IMR-90 (cell line): ENCODE data around the gene CHRM4. TPM values are rescaled to one million over a fixed set of nuclear protein-coding genes. Genes with fewer than 3 reads are reported as not detected.
A peak's percentile ranks its signal among the peaks of the same experiment; 100 is the strongest.

Experiments used
- ATAC-seq: fragments of 200-7000 bp; cut with Tn5 transposase; 2 replicates; pipeline ENCODE4 v1.9.1; 2020; ENCODE audit warnings: low read depth, mild to moderate bottlenecking, moderate library complexity
- BruUV-seq: library from RNA; stranded (reverse); fragments of 400-500 nt; replicated peaks from 2 replicates; lab custom pipeline; 2021; lab: Mats Ljungman, UMichigan
- CTCF ChIA-PET: fragments of 300-600 bp; formaldehyde crosslinking; extraction: SDS; loops from one replicate; lab custom pipeline; 2021; ENCODE audit warnings: antibody characterized with exemption; lab: Yijun Ruan, JAX
- POLR2A ChIA-PET: fragments of 300-600 bp; sonication (Branson Sonifier 250); formaldehyde crosslinking; loops from one replicate; lab custom pipeline; 2022; ENCODE audit warnings: antibody characterized with exemption; ENCODE audit not compliant: unreplicated experiment; lab: Charles Lee
- DNase-seq: peaks from one replicate; pipeline ENCODE4 v3.0.0; 2013
- H2AFZ ChIP-seq: replicated peaks from 2 replicates; pipeline ENCODE3; 2013; ENCODE audit warnings: low read length, mild to moderate bottlenecking; ENCODE audit not compliant: poor library complexity
- H2AK5ac ChIP-seq: 2 replicates; pipeline ENCODE4 v1.6.1; 2013; ENCODE audit warnings: low read depth, low read length, inconsistent platforms
- H2AK9ac ChIP-seq: replicated peaks from 2 replicates; pipeline ENCODE3; 2013; ENCODE audit warnings: mild to moderate bottlenecking, low read depth, low read length, moderate library complexity; ENCODE audit not compliant: poor library complexity
- H2BK120ac ChIP-seq: 2 replicates; pipeline ENCODE4 v1.6.1; 2013; ENCODE audit warnings: low read depth, low read length, inconsistent platforms
- H2BK15ac ChIP-seq: 3 replicates; pipeline ENCODE4 v1.6.1; 2013; ENCODE audit warnings: low read depth, low read length, inconsistent platforms
- H2BK20ac ChIP-seq: 2 replicates; pipeline ENCODE4 v1.6.1; 2013; ENCODE audit warnings: low read depth, mild to moderate bottlenecking, inconsistent platforms, low read length, moderate library complexity
- H2BK5ac ChIP-seq: 2 replicates; pipeline ENCODE4 v1.6.1; 2013; ENCODE audit warnings: mild to moderate bottlenecking, low read depth, low read length, inconsistent platforms; ENCODE audit not compliant: poor library complexity, severe bottlenecking
- H3K14ac ChIP-seq: replicated peaks from 2 replicates; pipeline ENCODE4 v1.6.1; 2013; ENCODE audit warnings: low read depth, low read length, inconsistent platforms
- H3K18ac ChIP-seq: 2 replicates; pipeline ENCODE4 v1.6.1; 2013; ENCODE audit warnings: low read depth, low read length, control low read depth
- H3K23ac ChIP-seq: 2 replicates; pipeline ENCODE4 v1.6.1; 2013; ENCODE audit warnings: low read depth, low read length, inconsistent platforms
- H3K27ac ChIP-seq: 2 replicates; pipeline ENCODE4 v1.5.1; 2013; ENCODE audit warnings: mild to moderate bottlenecking, control low read depth, low read length; ENCODE audit not compliant: insufficient read depth
- H3K27me3 ChIP-seq: 2 replicates; pipeline ENCODE4 v1.6.1; 2013; ENCODE audit warnings: low read length; ENCODE audit not compliant: control insufficient read depth, insufficient read depth
- H3K36me3 ChIP-seq: 2 replicates; pipeline ENCODE4 v1.6.1; 2013; ENCODE audit warnings: low read length, mixed read lengths; ENCODE audit not compliant: control insufficient read depth, insufficient read depth
- H3K4ac ChIP-seq: 2 replicates; pipeline ENCODE4 v1.6.1; 2013; ENCODE audit warnings: low read depth, low read length, inconsistent platforms
- H3K4me1 ChIP-seq: 2 replicates; pipeline ENCODE4 v1.6.1; 2013; ENCODE audit warnings: low read length, mixed read lengths; ENCODE audit not compliant: control insufficient read depth, insufficient read depth
- H3K4me2 ChIP-seq: 2 replicates; pipeline ENCODE4 v1.6.1; 2013; ENCODE audit warnings: low read depth, mild to moderate bottlenecking, control low read depth, low read length, moderate library complexity
- H3K4me3 ChIP-seq: 2 replicates; pipeline ENCODE4 v1.5.1; 2013; ENCODE audit warnings: low read depth, mild to moderate bottlenecking, control low read depth, low read length, moderate library complexity; ENCODE audit not compliant: insufficient read depth
- H3K56ac ChIP-seq: 2 replicates; pipeline ENCODE4 v1.6.1; 2013; ENCODE audit warnings: low read length, inconsistent platforms; ENCODE audit not compliant: insufficient read depth; ENCODE audit errors: extremely low read depth
- H3K79me1 ChIP-seq, 2 experiments: 2 replicates each; pipeline ENCODE4 v1.6.1; 2013; ENCODE audit warnings: low read length in 2 of 2, inconsistent platforms in 1 of 2, low read depth in 1 of 2
- H3K9ac ChIP-seq: 2 replicates; pipeline ENCODE4 v1.6.1; 2013; ENCODE audit warnings: low read depth, low read length, control low read depth
- H3K9me1 ChIP-seq: 2 replicates; pipeline ENCODE4 v1.6.1; 2013; ENCODE audit warnings: low read length, inconsistent platforms; ENCODE audit not compliant: insufficient read depth
- H3K9me3 ChIP-seq: 2 replicates; pipeline ENCODE4 v1.6.1; 2013; ENCODE audit warnings: low read length; ENCODE audit not compliant: control insufficient read depth, insufficient read depth
- H4K20me1 ChIP-seq: 2 replicates; pipeline ENCODE4 v1.6.1; 2013; ENCODE audit warnings: low read length, inconsistent platforms; ENCODE audit not compliant: insufficient read depth
- H4K5ac ChIP-seq: 2 replicates; pipeline ENCODE4 v1.6.1; 2013; ENCODE audit warnings: mild to moderate bottlenecking, low read depth, low read length, control low read depth
- H4K8ac ChIP-seq, 2 experiments: 2 replicates each; pipeline ENCODE4 v1.6.1; 2013; ENCODE audit warnings: low read depth in 2 of 2, low read length in 2 of 2, control low read depth in 1 of 2, inconsistent platforms in 1 of 2
- H4K91ac ChIP-seq: 2 replicates; pipeline ENCODE4 v1.6.1; 2013; ENCODE audit warnings: low read depth, low read length, inconsistent platforms; ENCODE audit not compliant: insufficient read depth
- BHLHE40 ChIP-seq: fragments of 150-350 bp; IDR thresholded peaks from 2 replicates; pipeline ENCODE4 v1.6.1; 2016; ENCODE audit warnings: mild to moderate bottlenecking, low read depth, low read length
- CHD1 ChIP-seq: IDR thresholded peaks from 2 replicates; pipeline ENCODE4 v1.6.1; 2012; ENCODE audit warnings: low read depth, low read length, improper control_type of control experiment
- FOS ChIP-seq: fragments of 150-350 bp; IDR thresholded peaks from 2 replicates; pipeline ENCODE4 v1.6.1; 2016; ENCODE audit warnings: low read depth, low read length
- MAFK ChIP-seq: IDR thresholded peaks from 2 replicates; pipeline ENCODE4 v1.6.1; 2012; ENCODE audit warnings: low read depth, low read length, improper control_type of control experiment
- MAZ ChIP-seq: IDR thresholded peaks from 2 replicates; pipeline ENCODE4 v1.6.1; 2012; ENCODE audit warnings: low read depth, mild to moderate bottlenecking, low read length, improper control_type of control experiment, moderate library complexity, borderline replicate concordance
- MXI1 ChIP-seq: IDR thresholded peaks from 2 replicates; pipeline ENCODE4 v1.6.1; 2012; ENCODE audit warnings: low read depth, mild to moderate bottlenecking, low read length, moderate library complexity, borderline replicate concordance
- NFE2L2 ChIP-seq: fragments of 150-350 bp; IDR thresholded peaks from 2 replicates; pipeline ENCODE4 v1.6.1; 2016; ENCODE audit warnings: low read depth, mild to moderate bottlenecking, low read length
- RAD21 ChIP-seq: IDR thresholded peaks from 2 replicates; pipeline ENCODE4 v1.6.1; 2012; ENCODE audit warnings: low read length, improper control_type of control experiment
- RCOR1 ChIP-seq: IDR thresholded peaks from 2 replicates; pipeline ENCODE4 v1.6.1; 2012; ENCODE audit warnings: mild to moderate bottlenecking, low read length, improper control_type of control experiment; ENCODE audit not compliant: insufficient replicate concordance
- RFX5 ChIP-seq: IDR thresholded peaks from 2 replicates; pipeline ENCODE4 v1.8.0; 2012; ENCODE audit warnings: low read depth, mild to moderate bottlenecking, low read length, moderate library complexity
- SMC3 ChIP-seq: fragments of 150-350 bp; IDR thresholded peaks from 2 replicates; pipeline ENCODE4 v1.6.1; 2016; ENCODE audit warnings: low read depth, mild to moderate bottlenecking, antibody characterized with exemption, low read length, moderate library complexity
- USF2 ChIP-seq: fragments of 150-350 bp; IDR thresholded peaks from 2 replicates; pipeline ENCODE4 v1.6.1; 2017; ENCODE audit warnings: mild to moderate bottlenecking, antibody characterized with exemption, low read length, low read depth
- WGBS, 2 experiments: methylation state at CpG; one replicate each; pipeline versions ENCODE4 v1.1.5 to v1.1.7; 2013; ENCODE audit warnings: missing lambda C conversion rate in 2 of 2; ENCODE audit not compliant: insufficient read length in 1 of 2; ENCODE audit errors: extremely low coverage in 2 of 2; 5-methylcytosine and 5-hydroxymethylcytosine counted together
- dilution Hi-C: fragments of 300-500 bp; cut with HindIII; formaldehyde crosslinking; loops from one replicate; pipeline ENCODE4 v1.14.3; 2018; ENCODE audit warnings: low sequenced_read_pairs; ENCODE audit not compliant: unreplicated experiment
- in situ Hi-C: fragments of 300-500 bp; cut with MboI; formaldehyde crosslinking; loops from 3 replicates; pipeline ENCODE4 v1.14.3; 2019; ENCODE audit warnings: low sequenced_read_pairs, inconsistent platforms, mixed read lengths
- intact Hi-C: fragments of 100-400 bp; cut with micrococcal nuclease; formaldehyde crosslinking; loops from 2 replicates; pipeline ENCODE4 v1.10.0; 2022
- polyA plus RNA-seq, 3 experiments: library from polyadenylated mRNA; depleted of rRNA; stranded (reverse); fragments of >200 nt; gene quantifications; 2 replicates each; pipeline ENCODE4 v1.2.3, GENCODE V29; 2012; ENCODE audit warnings: low replicate concordance in 1 of 3
- total RNA-seq: library from RNA; depleted of rRNA; stranded (reverse); fragments of >200 nt; gene quantifications from 2 replicates; pipeline ENCODE4 v1.2.3, GENCODE V29; 2012

Gene CHRM4
- total and polyA plus RNA-seq, 2 of the 4 experiments (the other 2 are of a cell fraction), result 0.09 to 0.18 TPM

GRCh38 chr11:46378811-46379481, 12.6 kb downstream of the CHRM4 start:
- BruUV-seq, result no TSS peak
- Histone ChIP-seq H4K8ac (no peak overlapping the region), H3K9me1 (no peaks in the 10 kb centered on the region), H3K14ac (no peak overlapping the region), H4K91ac (no peak overlapping the region), H2AK5ac (no peak overlapping the region), H3K36me3 (peaks cover 22% of the 10 kb centered on the region), H2BK20ac (no peak overlapping the region), H3K27me3 (no peaks in the 10 kb centered on the region), H3K9ac (no peak overlapping the region), H3K9me3 (no peaks in the 10 kb centered on the region), H2BK120ac (no peak overlapping the region), H3K4me1 (peaks cover 8% of the 10 kb centered on the region), H3K27ac (no peak overlapping the region), H2BK5ac (no peak overlapping the region), H4K5ac (no peak overlapping the region), H2BK15ac (no peak overlapping the region), H4K20me1 (no peaks in the 10 kb centered on the region), H3K4me2 (no peak overlapping the region), H3K18ac (no peak overlapping the region), H2AK9ac (peak overlapping the region; percentile 72), H3K4ac (no peak overlapping the region), H3K56ac (no peak overlapping the region), H3K4me3 (no peak overlapping the region), H3K79me1 (peaks cover 0 to 11% of the 10 kb centered on the region in 2 experiments; a peak in 2 of 4 replicates), H2AFZ (no peak overlapping the region), H3K23ac (no peak overlapping the region)
- ChIA-PET POLR2A (no interaction called here), CTCF (no interaction called here)
- dilution Hi-C loops, result no loop called here
- in situ Hi-C loops, result no loop called here
- ATAC-seq (no peak), DNase-seq (no peak)
- TF ChIP-seq CHD1 (no peak), MAZ (no peak), RAD21 (no peak), BHLHE40 (no peak), RFX5 (no peak), MAFK (no peak), MXI1 (no peak), NFE2L2 (no peak), USF2 (no peak), SMC3 (no peak), RCOR1 (no peak), FOS (no peak)
- intact Hi-C loops, result no loop called here
- WGBS, 2 experiments, result 89% methylated on average over 7 of the region's 20 CpGs; no CpG with 5 or more reads in 1 of the 2 experiments
